Natural killer cell (primary cell): ENCODE data around the gene CCNI2. TPM values are rescaled to one million over a fixed set of nuclear protein-coding genes. Genes with fewer than 3 reads are reported as not detected.

Source experiments
- ATAC-seq, 3 donors: fragments of 150-1000 bp in 2 of 3; fragments of 200-7000 bp in 1 of 3; cut with Tn5 transposase; 1 replicate in 1 of 3; 2 replicates in 2 of 3; pipeline ENCODE4 v1.10.0; 2021; ENCODE audit warnings: mild to moderate bottlenecking in 2 of 3, moderate library complexity in 2 of 3
- DNase-seq, 2 donors: peaks; one replicate each; pipeline versions ENCODE4 v3.0.0 to v3.0.0-alpha.2; 2013 to 2021; ENCODE audit warnings: mixed read lengths in 1 of 2
- H3K27ac ChIP-seq: one replicate; pipeline ENCODE4 v1.5.1; 2013; ENCODE audit warnings: mild to moderate bottlenecking, low read length
- H3K27me3 ChIP-seq: one replicate; pipeline ENCODE4 v1.6.1; 2013; ENCODE audit warnings: low read length; ENCODE audit not compliant: control insufficient read depth, insufficient read depth
- H3K36me3 ChIP-seq: one replicate; pipeline ENCODE4 v1.6.1; 2013; ENCODE audit warnings: low read length; ENCODE audit not compliant: control insufficient read depth, insufficient read depth
- H3K4me1 ChIP-seq: one replicate; pipeline ENCODE4 v1.6.1; 2013; ENCODE audit warnings: low read length; ENCODE audit not compliant: control insufficient read depth, insufficient read depth
- H3K4me3 ChIP-seq: one replicate; pipeline ENCODE4 v1.5.1; 2013; ENCODE audit warnings: low read length
- H3K9me3 ChIP-seq: one replicate; pipeline ENCODE4 v1.6.1; 2013; ENCODE audit warnings: low read length; ENCODE audit not compliant: control insufficient read depth, insufficient read depth
- H3K27ac Mint-ChIP-seq, 2 donors: one replicate each; pipeline ENCODE4 v1.8.0; 2022; ENCODE audit warnings: mild to moderate bottlenecking in 2 of 2, mixed read lengths in 2 of 2, moderate library complexity in 1 of 2
- H3K27me3 Mint-ChIP-seq, 2 donors: one replicate each; pipeline ENCODE4 v1.8.0; 2022; ENCODE audit warnings: low read depth in 2 of 2, mixed read lengths in 2 of 2
- H3K36me3 Mint-ChIP-seq: one replicate; pipeline ENCODE4 v1.8.0; 2022; ENCODE audit warnings: mixed read lengths
- H3K4me1 Mint-ChIP-seq, 2 donors: one replicate each; pipeline ENCODE4 v1.8.0; 2022; ENCODE audit warnings: mixed read lengths in 2 of 2
- H3K4me3 Mint-ChIP-seq: one replicate; pipeline ENCODE4 v1.8.0; 2022; ENCODE audit warnings: mild to moderate bottlenecking, moderate library complexity, mixed read lengths
- H3K9me3 Mint-ChIP-seq, 2 donors: one replicate each; pipeline ENCODE4 v1.8.0; 2022; ENCODE audit warnings: mixed read lengths in 2 of 2
- CTCF ChIP-seq: fragments of 200-600 bp; IDR thresholded peaks from one replicate; pipeline ENCODE4 v1.8.0; 2022; ENCODE audit warnings: antibody characterized with exemption
- WGBS: methylation state at CpG from one replicate; pipeline ENCODE4 v1.1.7; 2013; ENCODE audit warnings: missing lambda C conversion rate; ENCODE audit not compliant: insufficient coverage; 5-methylcytosine and 5-hydroxymethylcytosine counted together
- intact Hi-C: fragments of 100-400 bp; cut with micrococcal nuclease; formaldehyde crosslinking; loops from one replicate; pipeline ENCODE4 v1.14.2; 2022
- total RNA-seq, 4 donors: library from RNA; stranded (reverse); fragments of 120-200 nt in 1 of 4; gene quantifications; one replicate each; pipeline versions ENCODE4 v1.2.3 to v1.2.4, GENCODE V29; 2013 to 2022

Gene CCNI2
- total RNA-seq, 3 donors from 2014 or later (not counting 1 experiment from before 2014, with no cell fraction given), result 0.23 to 1.5 TPM; not detected in 1

DNA sequence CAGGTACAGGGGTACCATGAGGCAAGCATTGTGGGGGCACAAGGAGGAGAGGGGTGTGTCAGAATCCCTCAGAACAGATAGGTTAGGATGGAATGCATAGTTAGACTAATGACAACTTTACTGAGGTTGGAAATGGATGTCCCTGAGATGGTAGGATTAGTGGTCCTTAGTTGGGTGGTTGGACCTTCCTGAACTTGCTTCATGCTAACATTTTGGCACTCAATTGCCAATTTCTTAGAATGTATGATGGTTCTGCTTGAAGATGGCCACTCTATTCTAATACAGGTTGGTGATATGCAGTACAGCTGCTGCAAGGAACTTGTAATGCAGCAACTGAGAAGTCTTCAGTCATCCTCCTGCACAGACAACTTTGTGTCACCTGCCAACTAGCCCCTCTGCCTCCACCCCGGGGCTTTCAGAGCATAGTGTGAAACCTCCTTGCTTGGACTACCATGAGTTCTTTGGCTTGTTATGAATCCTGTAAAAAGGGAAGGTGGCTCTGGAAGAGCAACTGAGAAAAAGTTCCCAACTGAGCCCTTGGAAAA lies 5.4 kb downstream of the CCNI2 start:
- Mint-ChIP-seq H3K4me1 (no peaks in the 10 kb centered on the region), H3K36me3 (no peaks in the 10 kb centered on the region)

DNA sequence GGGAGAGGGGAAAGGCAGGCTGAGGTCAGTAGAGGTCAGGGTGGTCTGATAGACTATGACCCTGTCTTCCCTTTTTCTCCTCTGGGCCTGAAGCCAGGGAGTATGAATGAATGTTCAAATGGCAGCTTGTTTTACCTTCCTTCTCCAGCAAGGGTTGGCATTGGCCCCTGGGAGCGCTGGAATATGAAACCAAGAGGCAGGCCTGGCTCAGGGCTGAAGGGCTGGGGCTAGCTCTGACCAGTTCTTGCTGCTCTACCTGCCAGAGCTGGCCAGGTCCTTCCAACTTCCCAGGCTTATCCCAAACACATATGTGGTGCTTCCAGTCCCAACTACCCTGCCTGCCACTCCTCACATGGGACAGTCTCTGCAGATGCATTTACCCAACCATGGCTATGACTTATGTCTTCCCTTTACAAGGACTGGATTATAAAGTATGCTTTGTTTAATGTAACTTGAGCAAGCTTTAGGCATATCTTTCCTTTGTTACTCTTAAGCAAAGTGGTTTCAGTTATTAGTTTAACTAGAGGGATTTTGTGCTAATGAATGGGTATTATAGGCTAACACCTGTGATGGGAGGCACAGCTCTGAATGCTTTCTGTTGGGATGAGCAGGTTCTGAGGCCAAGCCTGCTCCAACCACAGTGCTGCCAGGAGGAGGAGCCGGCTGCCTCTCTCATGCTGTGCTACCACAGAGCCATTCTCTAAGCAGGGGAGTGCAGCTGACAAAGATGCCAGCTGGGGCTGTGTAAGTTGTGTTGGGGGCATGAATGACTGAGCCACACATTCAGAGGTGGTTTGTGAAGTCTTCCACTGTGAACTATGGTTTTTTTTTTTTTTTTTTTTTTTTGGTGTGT lies 6.1 kb downstream of the CCNI2 start:
- DNase-seq (no peak), ATAC-seq (peak in 1 of 3 donors; percentile 37)
- Histone ChIP-seq H3K4me3 (no peak overlapping the region), H3K27ac (no peak overlapping the region), H3K9me3 (no peaks in the 10 kb centered on the region), H3K4me1 (no peaks in the 10 kb centered on the region), H3K36me3 (no peaks in the 10 kb centered on the region), H3K27me3 (no peaks in the 10 kb centered on the region)
- Mint-ChIP-seq H3K4me3 (no peak overlapping the region), H3K27ac (no peak overlapping the region), H3K4me1 (no peaks in the 10 kb centered on the region), H3K27me3 (peaks cover 0 to 8% of the 10 kb centered on the region in 2 donors), H3K36me3 (no peaks in the 10 kb centered on the region), H3K9me3 (no peaks in the 10 kb centered on the region)
- intact Hi-C loops, result no loop called here
- no peak for TF ChIP-seq CTCF
- 93% methylated on average over 2 of the region's 2 CpGs for WGBS

More for the DNA sequence above, 5.4 kb downstream of the CCNI2 start:
- Mint-ChIP-seq H3K27me3 (peaks cover 0 to 10% of the 10 kb centered on the region in 2 donors), H3K4me3 (no peak overlapping the region), H3K27ac (no peak overlapping the region), H3K9me3 (no peaks in the 10 kb centered on the region)
- H3K9me3 ChIP-seq, result no peaks in the 10 kb centered on the region
- TF ChIP-seq CTCF, result no peak
- ATAC-seq (no peak), DNase-seq (no peak)
- H3K4me3 ChIP-seq, result no peak overlapping the region
- H3K36me3 ChIP-seq, result no peaks in the 10 kb centered on the region
- WGBS, result 80% methylated on average over 1 of the region's 1 CpG
- H3K27me3 ChIP-seq, result no peaks in the 10 kb centered on the region
- H3K27ac ChIP-seq, result no peak overlapping the region
- intact Hi-C loops, result no loop called here
- H3K4me1 ChIP-seq, result no peaks in the 10 kb centered on the region

DNA sequence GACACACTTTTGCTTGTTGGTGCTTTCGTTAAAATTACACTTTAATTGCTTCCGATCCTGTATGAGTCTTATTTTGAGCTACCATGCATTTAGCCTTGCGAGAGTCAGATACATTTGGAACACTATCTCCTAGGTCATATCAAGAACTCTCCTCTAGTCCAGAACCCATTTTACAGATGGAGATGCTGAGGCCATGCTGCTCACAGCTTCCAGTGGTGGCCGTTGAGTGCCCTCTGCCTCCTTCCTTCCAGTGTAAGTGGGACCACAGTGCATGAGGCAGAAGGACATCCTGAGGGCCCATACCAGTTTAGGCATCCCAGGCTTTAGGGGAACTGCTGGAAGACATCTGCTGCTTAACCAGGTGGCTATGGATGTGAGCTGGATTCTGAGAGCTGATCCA lies 6.9 kb downstream of the CCNI2 start:
- Histone ChIP-seq H3K36me3 (no peaks in the 10 kb centered on the region), H3K27me3 (no peaks in the 10 kb centered on the region), H3K4me3 (no peak overlapping the region), H3K27ac (no peak overlapping the region), H3K4me1 (no peaks in the 10 kb centered on the region), H3K9me3 (no peaks in the 10 kb centered on the region)
- peaks cover 0 to 4% of the 10 kb centered on the region in 2 donors for H3K27me3 Mint-ChIP-seq
- WGBS, result 96% methylated on average over 4 of the region's 4 CpGs
- intact Hi-C loops, result no loop called here
- H3K27ac Mint-ChIP-seq, result no peak overlapping the region
- DNase-seq (no peak), ATAC-seq (no peak)
- no peaks in the 10 kb centered on the region for H3K36me3 Mint-ChIP-seq
- no peak overlapping the region for H3K4me3 Mint-ChIP-seq
- TF ChIP-seq CTCF, result no peak
- H3K4me1 Mint-ChIP-seq, result no peaks in the 10 kb centered on the region
- no peaks in the 10 kb centered on the region for H3K9me3 Mint-ChIP-seq
